ENCODE measurements around the gene SUCO. TPM values are rescaled to one million over a fixed set of nuclear protein-coding genes. Genes with fewer than 3 reads are reported as not detected.

Gene SUCO
- total and polyA plus RNA-seq, 2 of the 13 experiments (the other 11 are each of a cell fraction or from before 2014, with no cell fraction given), result 12.6 to 25.5 TPM

DNA sequence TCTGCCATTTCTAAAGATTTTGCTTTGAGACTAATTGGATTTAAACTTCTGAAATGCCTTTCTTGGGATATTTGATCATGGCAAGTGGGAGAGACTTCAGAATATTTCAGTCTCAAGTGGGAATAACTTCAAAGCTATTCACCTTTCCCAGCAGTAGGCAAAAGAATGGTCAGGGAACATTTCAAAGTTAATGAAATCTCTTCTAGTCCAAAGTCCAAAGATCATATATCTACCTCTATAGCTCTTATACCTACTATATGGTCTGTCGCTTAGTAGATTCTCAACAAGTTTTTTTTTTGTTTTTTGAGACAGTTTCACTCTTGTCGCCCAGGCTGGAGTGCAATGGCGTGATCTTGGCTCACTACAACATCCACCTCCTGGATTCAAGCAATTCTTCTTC is 44.6 kb upstream of the SUCO start:
- POLR2A ChIA-PET, result no interaction called here
- Histone ChIP-seq H3K36me3 (replicated peaks in 1 of 2; ENCODE audit: control insufficient read depth in 1 of 2, insufficient read depth in 2 of 2, low read length in 2 of 2) (no peaks in the 10 kb centered on the region), H3K4me1 (ENCODE audit: insufficient read depth, low read length) (peaks cover 5% of the 10 kb centered on the region), H4K20me1 (ENCODE audit: insufficient read depth, low read length) (no peaks in the 10 kb centered on the region), H3K27ac (ENCODE audit: extremely low read length, insufficient read depth, low read length) (no peak overlapping the region), H3K27me3 (ENCODE audit: control insufficient read depth in 1 of 2, insufficient read depth in 2 of 2, low read length in 2 of 2) (no peaks in the 10 kb centered on the region; a peak in 2 of 5 replicates), H3K9ac (ENCODE audit: insufficient read depth, low read depth, low read length) (no peak overlapping the region), H3K79me2 (ENCODE audit: insufficient read depth, low read length) (no peaks in the 10 kb centered on the region), H2AFZ (ENCODE audit: low read length) (no peak overlapping the region), H3K9me3 (ENCODE audit: low read length) (no peaks in the 10 kb centered on the region), H3K4me3 (replicated peaks in 1 of 3; ENCODE audit: insufficient read depth in 1 of 3, low read depth in 2 of 3, low read length in 3 of 3) (no peak overlapping the region), H3K4me2 (ENCODE audit: low read depth, low read length) (no peak overlapping the region)
- BruUV-seq (replicated peaks), result no TSS peak
- DNase-seq (ENCODE audit: low spot score), result no peak
- TF ChIP-seq MLLT10 (CRISPR knock-in tag; IDR thresholded peaks at IDR 0.05) (no peak), MTF1 (CRISPR knock-in tag; IDR thresholded peaks at IDR 0.05) (no peak)
- CTCF ChIA-PET (ENCODE audit: low intra/inter-chr PET ratio, low total read pairs), result no interaction called here
- WGBS (ENCODE audit: low lambda C conversion rate), result 81% methylated on average over 3 of the region's 3 CpGs
- no peak for ATAC-seq
- intact Hi-C loops (cut with micrococcal nuclease; ENCODE audit: unreplicated experiment) (no loop called here), in situ Hi-C loops (cut with HindIII; ENCODE audit: extremely low pct_ligation_motif_present, low pct_unique_long_range_greater_than_20kb) (no loop called here)
- FAIRE-seq, result no peak

DNA sequence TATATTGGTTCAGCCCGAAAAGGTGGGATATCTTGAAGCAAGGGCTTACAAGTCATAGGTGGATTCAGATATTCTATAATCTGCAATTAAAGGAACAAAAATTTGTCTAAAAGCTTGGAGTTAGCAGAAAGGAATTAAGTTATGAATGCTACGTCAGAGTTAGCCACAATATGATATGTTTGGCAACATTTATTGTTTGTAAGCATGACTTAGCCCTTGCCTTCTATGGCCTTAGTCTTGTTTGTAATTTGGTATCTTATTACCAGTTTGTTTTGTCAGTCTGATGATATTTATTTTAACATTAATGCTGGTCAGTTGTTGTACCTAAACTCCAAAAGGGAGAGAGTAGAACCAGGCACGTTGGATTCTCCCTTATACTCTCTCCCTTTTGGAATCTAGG is 43.1 kb upstream of the SUCO start:
- TF ChIP-seq NPAS2 (CRISPR knock-in tag; IDR thresholded peaks at IDR 0.05; ENCODE audit: borderline replicate concordance) (no peak), HOXA7 (CRISPR knock-in tag; IDR thresholded peaks at IDR 0.05) (no peak), ZNF20 (CRISPR knock-in tag; IDR thresholded peaks at IDR 0.05) (no peak)
- TF ChIP-seq, protein P1, sequence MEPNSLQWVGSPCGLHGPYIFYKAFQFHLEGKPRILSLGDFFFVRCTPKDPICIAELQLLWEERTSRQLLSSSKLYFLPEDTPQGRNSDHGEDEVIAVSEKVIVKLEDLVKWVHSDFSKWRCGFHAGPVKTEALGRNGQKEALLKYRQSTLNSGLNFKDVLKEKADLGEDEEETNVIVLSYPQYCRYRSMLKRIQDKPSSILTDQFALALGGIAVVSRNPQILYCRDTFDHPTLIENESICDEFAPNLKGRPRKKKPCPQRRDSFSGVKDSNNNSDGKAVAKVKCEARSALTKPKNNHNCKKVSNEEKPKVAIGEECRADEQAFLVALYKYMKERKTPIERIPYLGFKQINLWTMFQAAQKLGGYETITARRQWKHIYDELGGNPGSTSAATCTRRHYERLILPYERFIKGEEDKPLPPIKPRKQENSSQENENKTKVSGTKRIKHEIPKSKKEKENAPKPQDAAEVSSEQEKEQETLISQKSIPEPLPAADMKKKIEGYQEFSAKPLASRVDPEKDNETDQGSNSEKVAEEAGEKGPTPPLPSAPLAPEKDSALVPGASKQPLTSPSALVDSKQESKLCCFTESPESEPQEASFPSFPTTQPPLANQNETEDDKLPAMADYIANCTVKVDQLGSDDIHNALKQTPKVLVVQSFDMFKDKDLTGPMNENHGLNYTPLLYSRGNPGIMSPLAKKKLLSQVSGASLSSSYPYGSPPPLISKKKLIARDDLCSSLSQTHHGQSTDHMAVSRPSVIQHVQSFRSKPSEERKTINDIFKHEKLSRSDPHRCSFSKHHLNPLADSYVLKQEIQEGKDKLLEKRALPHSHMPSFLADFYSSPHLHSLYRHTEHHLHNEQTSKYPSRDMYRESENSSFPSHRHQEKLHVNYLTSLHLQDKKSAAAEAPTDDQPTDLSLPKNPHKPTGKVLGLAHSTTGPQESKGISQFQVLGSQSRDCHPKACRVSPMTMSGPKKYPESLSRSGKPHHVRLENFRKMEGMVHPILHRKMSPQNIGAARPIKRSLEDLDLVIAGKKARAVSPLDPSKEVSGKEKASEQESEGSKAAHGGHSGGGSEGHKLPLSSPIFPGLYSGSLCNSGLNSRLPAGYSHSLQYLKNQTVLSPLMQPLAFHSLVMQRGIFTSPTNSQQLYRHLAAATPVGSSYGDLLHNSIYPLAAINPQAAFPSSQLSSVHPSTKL (CRISPR knock-in tag; IDR thresholded peaks at IDR 0.05), result no peak
- POLR2A ChIA-PET, result no interaction called here
- in situ Hi-C loops (cut with HindIII; ENCODE audit: extremely low pct_ligation_motif_present, low pct_unique_long_range_greater_than_20kb) (no loop called here), intact Hi-C loops (cut with micrococcal nuclease; ENCODE audit: unreplicated experiment) (no loop called here)
- no TSS peak for BruUV-seq (replicated peaks)
- no peak for ATAC-seq
- Histone ChIP-seq H2AFZ (ENCODE audit: low read length) (no peak overlapping the region), H3K27me3 (ENCODE audit: control insufficient read depth in 1 of 2, insufficient read depth in 2 of 2, low read length in 2 of 2) (no peaks in the 10 kb centered on the region; a peak in 2 of 5 replicates), H3K79me2 (ENCODE audit: insufficient read depth, low read length) (no peaks in the 10 kb centered on the region), H3K27ac (ENCODE audit: extremely low read length, insufficient read depth, low read length) (no peak overlapping the region), H3K9me3 (ENCODE audit: low read length) (no peaks in the 10 kb centered on the region), H3K36me3 (replicated peaks in 1 of 2; ENCODE audit: control insufficient read depth in 1 of 2, insufficient read depth in 2 of 2, low read length in 2 of 2) (no peaks in the 10 kb centered on the region), H3K4me2 (ENCODE audit: low read depth, low read length) (no peak overlapping the region), H4K20me1 (ENCODE audit: insufficient read depth, low read length) (no peaks in the 10 kb centered on the region), H3K9ac (ENCODE audit: insufficient read depth, low read depth, low read length) (no peak overlapping the region), H3K4me1 (ENCODE audit: insufficient read depth, low read length) (peaks cover 16% of the 10 kb centered on the region), H3K4me3 (replicated peaks in 1 of 3; ENCODE audit: insufficient read depth in 1 of 3, low read depth in 2 of 3, low read length in 3 of 3) (no peak overlapping the region)
- CTCF ChIA-PET (ENCODE audit: low intra/inter-chr PET ratio, low total read pairs), result no interaction called here
- DNase-seq (ENCODE audit: low spot score), result no peak
- no peak for FAIRE-seq
- 47% methylated on average over 3 of the region's 3 CpGs for WGBS (ENCODE audit: low lambda C conversion rate)

Data from HepG2 (cell line).